ENCODE data around the gene MTERF4. TPM values are rescaled to one million over a fixed set of nuclear protein-coding genes. Genes with fewer than 3 reads are reported as not detected.
A peak's percentile ranks its signal among the peaks of the same experiment; 100 is the strongest.

The MTERF4 gene
- total RNA-seq, 6 donors from 2014 or later = 22.3 to 54.4 (median 25.4) TPM

DNA sequence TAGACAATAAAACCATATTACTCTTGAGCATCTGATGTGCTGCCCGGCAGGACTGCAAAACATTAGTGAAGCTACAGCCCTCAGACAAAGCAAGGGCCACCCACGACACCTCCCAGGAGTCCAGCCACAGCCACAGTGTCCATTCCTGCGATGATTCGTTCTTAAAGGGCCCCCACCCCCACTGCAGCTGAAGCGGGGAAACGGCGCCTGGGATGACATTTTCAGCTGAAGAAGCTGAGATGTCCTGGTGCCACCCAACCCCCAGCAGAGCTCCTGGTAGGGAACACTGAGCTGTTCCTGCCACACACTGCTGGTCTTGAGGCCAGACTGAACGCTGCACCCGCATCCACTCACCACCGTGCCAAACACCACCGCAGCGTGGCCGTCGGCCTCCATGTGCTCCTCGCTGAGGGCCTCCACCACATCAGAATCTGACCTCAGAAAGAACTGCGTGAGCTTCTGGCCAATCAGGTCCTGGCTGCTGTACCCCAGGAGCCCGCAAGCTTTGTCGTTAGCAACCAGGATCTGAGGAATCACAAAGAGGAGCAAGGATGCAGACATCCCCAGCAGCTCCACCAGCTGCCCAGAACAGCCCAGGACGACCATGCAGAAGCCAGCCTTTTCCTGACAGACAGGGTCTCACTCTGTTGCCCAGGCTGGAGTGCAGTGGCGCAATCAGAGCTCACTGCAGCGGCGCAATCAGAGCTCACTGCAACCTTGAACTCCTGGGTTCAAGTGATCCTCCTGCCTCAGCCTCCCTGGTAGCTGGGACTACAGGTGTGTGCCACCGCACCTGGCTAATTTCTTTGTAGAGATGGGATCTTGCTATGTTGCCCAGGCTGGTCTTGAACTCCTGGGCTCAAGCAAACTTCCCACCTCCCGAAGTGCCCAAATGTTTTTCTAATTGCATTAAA lies 37.7 kb upstream of the MTERF4 start:
- peak in 1 of 2 donors; percentile 59 for DNase-seq
- Histone ChIP-seq H3K36me3 (peaks cover 0 to 19% (median 9%) of the 10 kb centered on the region in 4 donors), H3K4me1 (no peaks in the 10 kb centered on the region), H3K27me3 (no peaks in the 10 kb centered on the region), H3K9me3 (no peaks in the 10 kb centered on the region), H3K27ac (no peak overlapping the region), H3K4me3 (no peak overlapping the region)
- ATAC-seq (ENCODE audit: low FRiP score in 2 of 2) = no peak
- TF ChIP-seq POLR2AphosphoS5 (IDR thresholded peaks at IDR 0.05) (no peak), EP300 (IDR thresholded peaks at IDR 0.05) (no peak), POLR2A (IDR thresholded peaks at IDR 0.05) (no peak)
- TF ChIP-seq, protein P1, sequence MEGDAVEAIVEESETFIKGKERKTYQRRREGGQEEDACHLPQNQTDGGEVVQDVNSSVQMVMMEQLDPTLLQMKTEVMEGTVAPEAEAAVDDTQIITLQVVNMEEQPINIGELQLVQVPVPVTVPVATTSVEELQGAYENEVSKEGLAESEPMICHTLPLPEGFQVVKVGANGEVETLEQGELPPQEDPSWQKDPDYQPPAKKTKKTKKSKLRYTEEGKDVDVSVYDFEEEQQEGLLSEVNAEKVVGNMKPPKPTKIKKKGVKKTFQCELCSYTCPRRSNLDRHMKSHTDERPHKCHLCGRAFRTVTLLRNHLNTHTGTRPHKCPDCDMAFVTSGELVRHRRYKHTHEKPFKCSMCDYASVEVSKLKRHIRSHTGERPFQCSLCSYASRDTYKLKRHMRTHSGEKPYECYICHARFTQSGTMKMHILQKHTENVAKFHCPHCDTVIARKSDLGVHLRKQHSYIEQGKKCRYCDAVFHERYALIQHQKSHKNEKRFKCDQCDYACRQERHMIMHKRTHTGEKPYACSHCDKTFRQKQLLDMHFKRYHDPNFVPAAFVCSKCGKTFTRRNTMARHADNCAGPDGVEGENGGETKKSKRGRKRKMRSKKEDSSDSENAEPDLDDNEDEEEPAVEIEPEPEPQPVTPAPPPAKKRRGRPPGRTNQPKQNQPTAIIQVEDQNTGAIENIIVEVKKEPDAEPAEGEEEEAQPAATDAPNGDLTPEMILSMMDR (IDR thresholded peaks at IDR 0.05) = no peak
- 94 to 96% methylated on average over 13 to 24 of the region's 24 CpGs for WGBS, 2 donors

DNA sequence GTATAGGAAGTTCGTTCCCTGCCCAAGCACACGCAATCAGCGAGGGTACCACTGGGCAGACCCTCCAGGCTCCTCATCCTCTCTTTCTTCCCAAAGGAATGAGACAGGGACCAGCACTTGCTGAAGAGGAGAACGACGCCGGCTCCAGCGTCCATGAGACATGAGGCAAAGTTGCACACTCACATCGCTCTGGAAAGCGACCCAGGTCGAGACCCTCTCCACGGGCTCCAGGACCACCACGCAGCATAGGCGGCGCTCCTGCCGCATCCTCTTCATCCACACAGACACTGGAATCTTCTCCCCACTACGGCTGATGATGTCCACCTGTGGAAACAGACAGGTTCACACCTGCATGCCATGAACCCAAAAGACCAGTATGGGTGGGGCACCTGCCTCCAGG lies 36.4 kb upstream of the MTERF4 start:
- no peaks in the 10 kb centered on the region for H3K4me1 ChIP-seq
- no peak overlapping the region for H3K4me3 ChIP-seq
- no peak for DNase-seq
- no peak for ATAC-seq (ENCODE audit: low FRiP score in 2 of 2)
- WGBS, 2 donors = 93 to 99% methylated on average over 8 to 16 of the region's 16 CpGs
- no peaks in the 10 kb centered on the region for H3K9me3 ChIP-seq
- H3K27me3 ChIP-seq = no peaks in the 10 kb centered on the region
- H3K27ac ChIP-seq = no peak overlapping the region
- H3K36me3 ChIP-seq = peaks cover 0 to 19% (median 9%) of the 10 kb centered on the region in 4 donors
- TF ChIP-seq EP300 (IDR thresholded peaks at IDR 0.05) (no peak), POLR2A (IDR thresholded peaks at IDR 0.05) (no peak), POLR2AphosphoS5 (IDR thresholded peaks at IDR 0.05) (no peak)
- TF ChIP-seq, protein P1 (IDR thresholded peaks at IDR 0.05) = no peak

DNA sequence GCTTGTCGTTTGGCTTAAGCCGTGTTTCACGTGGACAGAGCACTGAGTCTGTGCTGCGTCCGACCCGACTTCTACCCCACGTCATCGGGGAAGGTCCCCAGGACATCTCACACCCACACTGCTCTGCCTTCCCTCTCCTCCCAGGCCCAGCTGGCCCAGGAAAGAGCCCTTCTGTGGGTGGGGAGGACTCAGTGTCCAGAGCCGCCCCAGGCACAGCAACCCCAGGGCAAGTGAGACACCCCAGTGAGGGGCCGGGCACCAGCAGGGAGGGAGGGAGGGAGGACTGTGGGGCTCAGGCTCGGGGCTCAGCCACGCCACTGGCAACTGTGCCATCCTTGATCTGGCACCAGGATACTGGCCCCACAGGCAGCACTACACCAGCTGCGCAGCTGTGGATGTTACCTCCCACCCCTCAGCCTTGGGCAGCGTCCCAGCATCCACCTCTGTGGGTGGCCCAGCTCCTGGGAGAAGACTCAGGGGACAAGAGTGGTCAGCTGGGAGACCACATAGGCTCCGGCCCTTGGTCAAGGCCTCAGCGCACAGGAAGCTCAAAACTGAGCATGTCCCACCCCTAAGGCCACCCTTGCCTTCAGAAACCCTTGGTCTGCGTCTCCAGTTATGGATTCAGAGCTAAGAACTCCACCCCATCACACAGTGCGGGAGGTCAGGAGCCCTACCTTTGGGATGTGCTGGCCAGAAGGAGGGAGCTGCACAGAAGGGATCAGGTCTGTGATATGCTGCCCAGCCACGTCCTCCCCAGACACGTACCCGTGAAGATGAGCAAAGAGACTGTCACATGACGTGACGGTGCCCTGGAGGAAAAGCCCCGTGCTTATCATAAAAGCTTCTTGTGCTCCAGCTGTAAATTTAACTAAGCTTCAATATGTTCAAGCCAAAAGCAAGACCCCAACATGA lies 35.4 kb upstream of the MTERF4 start:
- Histone ChIP-seq H3K36me3 (peaks cover 0 to 19% (median 9%) of the 10 kb centered on the region in 4 donors), H3K4me3 (no peak overlapping the region), H3K4me1 (no peaks in the 10 kb centered on the region), H3K27me3 (no peaks in the 10 kb centered on the region), H3K9me3 (no peaks in the 10 kb centered on the region), H3K27ac (no peak overlapping the region)
- 95 to 97% methylated on average over 14 to 24 of the region's 24 CpGs for WGBS, 2 donors
- peak in 1 of 2 donors; percentile 7 for ATAC-seq (ENCODE audit: low FRiP score in 2 of 2)
- TF ChIP-seq EP300 (IDR thresholded peaks at IDR 0.05) (no peak), POLR2A (IDR thresholded peaks at IDR 0.05) (no peak), POLR2AphosphoS5 (IDR thresholded peaks at IDR 0.05) (no peak)
- TF ChIP-seq, protein P1 (IDR thresholded peaks at IDR 0.05) = no peak
- DNase-seq = no peak

DNA sequence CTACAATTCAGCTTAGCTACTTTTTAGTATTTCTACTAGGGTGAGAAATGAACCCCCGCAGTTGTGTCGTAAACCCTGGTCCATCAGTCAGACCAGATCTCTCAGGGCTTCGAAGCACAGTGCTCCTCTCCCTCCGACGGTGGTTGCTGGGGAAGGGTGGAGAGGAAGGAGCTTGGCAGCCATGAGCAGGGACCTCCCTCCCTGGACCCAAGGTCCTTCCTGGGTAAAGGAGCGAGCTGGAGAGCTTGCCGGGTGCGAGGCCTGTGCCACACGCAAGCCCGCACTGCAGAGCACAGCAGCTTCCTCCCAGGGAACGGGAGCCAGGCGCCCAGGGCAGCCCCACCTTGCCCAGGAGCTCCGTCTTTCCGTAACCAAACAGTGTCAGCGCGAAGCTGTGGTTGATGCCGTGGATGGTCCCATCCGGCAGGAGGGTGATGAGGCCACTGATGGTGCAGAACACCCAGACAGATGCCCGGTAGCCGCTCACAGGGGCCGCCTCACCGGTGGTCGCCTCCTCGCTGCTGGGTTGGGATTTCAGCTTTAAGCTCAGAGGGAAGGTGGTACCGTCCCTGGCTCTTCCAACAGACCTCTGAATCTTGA lies 34.7 kb upstream of the MTERF4 start:
- Histone ChIP-seq H3K36me3 (peaks cover 0 to 19% (median 9%) of the 10 kb centered on the region in 4 donors), H3K27ac (no peak overlapping the region), H3K4me1 (no peaks in the 10 kb centered on the region), H3K4me3 (no peak overlapping the region), H3K27me3 (no peaks in the 10 kb centered on the region), H3K9me3 (no peaks in the 10 kb centered on the region)
- ATAC-seq (ENCODE audit: low FRiP score in 2 of 2) (no peak), DNase-seq (peak in 1 of 2 donors; percentile 52)
- TF ChIP-seq POLR2AphosphoS5 (IDR thresholded peaks at IDR 0.05) = no peak
- no peak for TF ChIP-seq POLR2A (IDR thresholded peaks at IDR 0.05)
- no peak for TF ChIP-seq EP300 (IDR thresholded peaks at IDR 0.05)
- TF ChIP-seq, protein P1 (IDR thresholded peaks at IDR 0.05) = no peak
- WGBS, 2 donors = 96 to 97% methylated on average over 19 to 23 of the region's 25 CpGs
